Stimulated activated CD8-positive, alpha-beta memory T cell treated with anti-CD3 and anti-CD28 coated beads, Interleukin-7, amount 100 ng/mL, for 1 hour (primary cell): ENCODE data around the gene PASK.

Experiments
- DNase-seq, 2 donors: peaks; one replicate each; pipeline ENCODE4 v3.0.0-alpha.2; 2020; ENCODE audit warnings: low read depth in 2 of 2

Gene PASK

DNA sequence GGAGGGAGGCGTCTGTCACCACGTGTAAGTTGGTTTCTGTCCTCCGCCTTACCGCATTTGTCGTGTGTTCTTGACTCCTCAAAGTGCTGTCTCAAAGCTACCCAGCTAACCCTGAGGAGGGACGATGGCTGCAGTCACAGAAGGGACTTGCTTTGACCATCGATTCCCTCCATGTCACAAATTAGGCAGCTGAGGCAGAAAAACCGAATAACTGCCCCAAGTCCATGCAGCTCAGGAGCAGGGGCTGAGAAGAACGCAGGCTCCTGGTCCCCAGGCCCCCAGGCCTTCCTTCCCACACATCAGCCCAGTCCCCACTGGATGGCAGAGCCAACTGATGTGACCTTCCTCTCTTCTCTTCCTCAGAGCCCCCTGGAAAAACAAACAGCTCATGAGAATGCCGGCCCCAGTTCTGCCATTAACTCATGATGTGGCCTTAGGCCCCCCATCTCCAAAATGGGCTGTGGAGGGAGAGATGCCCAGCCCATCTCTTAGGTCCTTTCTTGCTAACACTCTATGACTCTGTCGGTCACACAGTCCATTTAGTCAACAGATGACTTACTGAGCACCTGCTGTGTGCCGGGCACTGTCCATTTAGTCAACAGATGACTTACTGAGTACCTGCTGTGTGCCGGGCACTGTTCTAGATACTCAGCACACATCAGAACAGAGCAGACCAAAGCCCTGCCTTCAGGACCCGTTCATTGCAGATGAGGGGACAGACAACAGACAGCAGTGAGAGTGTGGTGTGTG is 66.8 kb downstream of the PASK start:
- no peak for DNase-seq

DNA sequence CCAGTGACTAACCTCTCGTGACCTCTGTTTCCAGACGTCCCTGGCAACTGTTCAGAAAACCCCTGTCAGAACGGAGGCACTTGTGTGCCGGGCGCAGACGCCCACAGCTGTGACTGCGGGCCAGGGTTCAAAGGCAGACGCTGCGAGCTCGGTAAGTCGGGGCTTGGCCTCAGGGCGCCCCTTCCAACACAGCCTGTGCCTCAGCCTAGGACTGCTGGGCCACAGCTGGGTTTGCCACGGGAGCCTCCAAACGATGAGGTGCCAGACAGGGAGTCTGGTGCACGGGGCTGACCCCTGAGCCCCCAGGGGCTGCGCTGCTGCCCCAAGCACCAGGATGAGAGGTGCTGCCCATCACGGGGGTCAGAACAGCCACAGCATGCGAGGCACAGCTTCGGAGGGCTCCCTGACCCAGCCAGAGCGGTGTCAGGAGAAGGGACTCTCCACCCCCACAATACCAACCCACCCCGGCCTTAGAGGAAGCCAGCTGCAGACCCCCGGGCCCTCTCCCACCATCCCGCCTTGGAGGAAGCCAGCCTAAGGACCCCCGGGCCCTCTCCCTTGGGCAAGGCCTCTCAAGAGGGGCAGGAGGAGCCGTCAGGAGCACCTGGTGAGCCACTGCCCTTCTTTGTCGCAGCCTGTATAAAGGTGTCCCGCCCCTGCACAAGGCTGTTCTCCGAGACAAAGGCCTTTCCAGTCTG is 67.5 kb downstream of the PASK start:
- DNase-seq: no peak

DNA sequence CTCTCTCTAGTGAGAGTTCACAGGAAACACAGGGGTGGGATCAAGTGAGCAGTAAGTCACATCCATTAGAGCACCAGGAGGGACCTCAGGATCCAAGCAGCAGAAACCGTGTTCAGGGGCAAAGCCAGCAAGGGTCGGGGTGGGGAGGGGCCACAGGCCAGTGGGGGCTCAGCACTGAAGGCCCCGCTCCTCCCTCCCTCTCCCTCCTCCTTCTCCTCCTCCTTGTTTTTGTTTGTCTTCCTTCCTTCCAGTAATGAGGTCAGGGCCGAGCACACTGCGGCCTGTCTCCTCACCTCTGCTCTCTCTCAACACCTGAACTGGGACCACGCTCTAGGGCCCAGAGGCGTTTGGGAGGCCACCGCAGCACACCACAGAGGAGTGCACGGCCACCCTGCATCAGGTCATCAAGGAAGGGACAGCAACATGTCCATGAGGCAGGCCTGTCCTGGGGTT is 68.1 kb downstream of the PASK start:
- DNase-seq: no peak

DNA sequence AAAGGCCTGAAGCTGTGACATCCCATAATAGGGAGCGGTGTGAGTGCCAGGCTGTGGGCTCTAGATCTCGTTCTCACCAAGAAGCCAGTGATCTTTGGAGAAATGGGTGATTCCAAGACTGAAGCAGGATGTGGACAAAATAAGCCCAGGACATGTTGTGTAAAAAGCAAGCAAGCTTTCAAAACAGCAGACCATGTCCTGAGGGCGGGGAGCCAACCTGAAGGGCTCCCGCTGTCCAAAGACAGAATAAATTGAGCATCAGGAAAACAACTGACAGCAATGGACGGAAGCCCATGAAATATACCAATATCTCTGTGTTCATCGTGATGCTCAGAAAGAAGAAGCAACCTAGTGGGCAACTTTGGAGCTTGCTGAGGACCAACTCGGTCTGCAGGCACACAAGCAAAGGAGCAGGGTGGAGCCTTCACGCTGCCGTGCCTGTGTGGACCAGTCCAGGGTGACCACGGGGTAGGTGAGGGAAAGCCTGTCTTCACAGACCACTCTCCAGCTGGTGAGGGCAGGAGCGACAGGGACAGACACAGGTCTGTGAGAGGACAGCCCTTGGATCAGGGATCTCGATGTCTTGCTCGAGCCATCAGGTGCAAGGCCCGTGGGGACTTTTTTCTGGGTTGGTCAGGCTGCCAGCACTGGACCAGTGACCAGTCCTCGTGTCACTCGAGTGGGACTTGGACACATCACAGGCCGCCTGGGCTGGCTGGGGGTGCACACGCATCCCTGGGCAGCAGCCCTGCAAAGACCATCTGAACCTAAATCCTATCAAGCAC is 68.7 kb downstream of the PASK start:
- no peak for DNase-seq

DNA sequence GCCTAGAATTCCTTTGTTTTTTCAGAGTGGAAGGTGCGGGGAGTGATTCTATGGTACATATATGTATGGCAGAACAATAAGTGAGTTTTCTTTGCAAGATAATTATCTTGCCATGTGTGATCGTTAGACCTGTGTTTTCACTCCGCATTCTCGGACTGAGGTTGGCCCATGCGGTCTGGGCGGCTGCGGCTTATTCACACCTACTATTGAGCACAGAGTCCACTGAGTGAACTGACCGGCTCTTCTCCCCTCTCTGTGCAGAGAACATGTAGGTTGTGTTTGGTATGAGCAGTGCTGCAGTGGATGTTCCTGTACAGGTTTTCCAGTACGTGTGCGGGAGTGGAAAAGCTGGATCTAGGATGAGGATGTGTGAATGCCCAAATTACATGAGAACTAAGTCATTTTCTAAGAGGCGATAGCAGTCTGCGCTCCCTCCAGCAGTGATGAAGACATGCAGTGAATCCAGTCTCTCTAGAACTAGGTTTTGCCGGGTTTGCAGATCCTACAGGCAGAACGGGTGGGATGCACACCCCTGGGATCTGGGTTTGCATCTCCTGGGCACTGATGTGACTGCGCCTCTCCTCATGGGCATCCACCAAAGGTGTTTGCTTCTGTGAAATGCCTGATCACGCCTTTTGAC is 74.3 kb downstream of the PASK start:
- DNase-seq: no peak

DNA sequence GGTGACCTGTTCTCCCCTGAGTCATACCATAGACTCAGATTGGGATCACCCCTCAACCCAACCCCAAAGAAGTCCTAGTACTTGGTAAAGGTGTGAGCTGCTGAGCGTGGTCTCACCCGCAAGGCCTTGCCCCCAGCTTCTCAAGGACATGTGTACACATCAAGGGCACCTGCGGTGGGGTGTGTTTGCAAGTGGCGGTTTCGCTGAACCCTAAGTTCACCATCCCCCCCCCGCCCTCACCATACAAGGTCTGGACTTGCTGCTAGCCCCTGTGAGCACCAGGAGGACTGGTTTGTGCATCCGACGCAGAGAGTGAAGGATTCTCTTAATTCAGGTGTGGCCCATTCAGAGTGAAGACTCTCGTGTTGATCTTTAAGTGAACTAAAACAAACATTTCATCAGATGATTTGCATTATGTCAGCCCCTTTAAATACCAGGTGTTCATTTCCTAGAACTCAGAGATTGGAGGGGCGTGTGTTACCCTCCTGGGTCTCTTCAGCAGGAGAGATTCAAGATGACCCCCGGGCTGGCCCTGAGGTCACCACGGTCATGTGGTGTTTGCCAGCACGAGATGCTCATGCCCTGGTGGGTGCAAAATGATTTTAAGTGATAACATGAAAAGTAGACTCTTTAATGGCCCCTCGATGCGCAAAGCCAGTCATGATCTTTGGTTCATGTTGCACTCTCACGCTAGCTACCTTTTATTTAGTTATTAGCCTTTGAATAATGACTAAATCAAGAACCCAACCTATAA is 75.0 kb downstream of the PASK start:
- DNase-seq: no peak

DNA sequence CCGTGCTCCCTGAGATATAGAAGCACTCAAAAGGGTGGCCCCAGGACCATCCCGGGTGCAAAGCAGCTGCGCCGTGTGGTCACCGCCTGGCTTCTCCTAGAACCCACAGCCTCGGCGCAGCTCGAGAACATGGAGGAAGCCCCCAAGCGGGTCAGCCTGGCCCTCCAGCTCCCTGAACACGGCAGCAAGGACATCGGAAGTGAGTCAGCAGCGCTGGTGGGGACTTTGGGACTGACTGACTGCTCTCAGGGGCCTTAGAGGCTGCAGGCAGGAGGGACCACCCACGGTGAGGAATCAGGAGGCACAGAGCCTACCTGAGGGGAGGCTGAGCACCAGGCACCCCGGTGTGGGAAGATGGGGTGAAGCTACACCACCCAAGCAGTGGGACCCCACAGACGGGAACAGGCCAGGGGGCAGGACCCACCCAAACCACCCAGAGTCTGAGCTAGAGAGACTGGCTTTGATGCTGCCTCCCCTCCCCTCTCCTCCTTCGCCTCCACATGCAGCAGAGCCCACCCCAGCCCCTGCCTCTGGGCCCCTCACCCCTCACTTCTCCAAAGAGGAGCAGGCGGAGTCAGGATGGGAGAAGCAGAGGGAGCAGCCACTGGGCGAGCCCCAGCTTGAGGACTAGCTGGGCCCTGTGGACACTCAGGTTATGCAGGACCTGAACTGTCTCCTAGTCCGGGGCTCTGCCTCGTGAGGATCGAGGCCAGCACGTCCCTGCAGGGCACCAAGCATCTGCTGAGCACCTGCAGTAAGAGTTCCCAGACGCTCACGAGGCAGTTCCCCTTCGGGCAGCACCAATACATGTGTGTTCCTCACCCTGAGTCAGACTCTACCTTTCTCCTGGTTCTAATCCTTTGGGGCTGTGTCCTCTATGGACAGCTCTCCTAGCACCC is 75.9 kb downstream of the PASK start:
- DNase-seq: no peak

DNA sequence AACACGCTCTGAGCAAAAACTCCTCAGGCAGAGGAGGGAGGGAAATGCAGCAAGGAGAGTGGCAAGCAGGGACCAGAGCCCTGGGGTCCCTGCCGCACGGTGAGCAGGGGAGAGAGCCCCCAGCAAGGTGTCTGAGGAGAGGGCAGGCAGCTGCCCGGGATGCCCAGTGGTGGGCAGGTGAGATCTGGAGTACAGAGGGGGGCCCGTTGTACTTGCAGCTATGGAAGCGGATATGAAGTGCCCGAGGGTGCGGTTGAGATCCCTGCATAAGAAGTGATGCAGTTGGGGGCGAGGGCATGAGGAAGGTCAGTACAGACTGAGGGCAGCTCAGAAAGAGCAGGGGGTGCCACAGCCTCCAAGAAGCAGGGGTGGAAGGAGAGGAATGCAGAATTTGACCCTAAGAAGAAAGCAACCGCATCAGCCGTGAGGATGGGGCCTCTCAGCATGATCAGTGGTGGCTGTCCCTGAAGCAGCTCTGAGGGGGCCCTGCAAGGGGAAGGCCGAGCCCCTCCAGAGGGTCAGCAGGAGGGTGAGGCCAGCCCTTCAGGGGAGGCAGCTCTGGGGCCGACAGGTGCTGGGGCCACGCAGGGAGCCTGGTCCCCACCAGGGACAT is 76.6 kb downstream of the PASK start:
- no peak for DNase-seq

DNA sequence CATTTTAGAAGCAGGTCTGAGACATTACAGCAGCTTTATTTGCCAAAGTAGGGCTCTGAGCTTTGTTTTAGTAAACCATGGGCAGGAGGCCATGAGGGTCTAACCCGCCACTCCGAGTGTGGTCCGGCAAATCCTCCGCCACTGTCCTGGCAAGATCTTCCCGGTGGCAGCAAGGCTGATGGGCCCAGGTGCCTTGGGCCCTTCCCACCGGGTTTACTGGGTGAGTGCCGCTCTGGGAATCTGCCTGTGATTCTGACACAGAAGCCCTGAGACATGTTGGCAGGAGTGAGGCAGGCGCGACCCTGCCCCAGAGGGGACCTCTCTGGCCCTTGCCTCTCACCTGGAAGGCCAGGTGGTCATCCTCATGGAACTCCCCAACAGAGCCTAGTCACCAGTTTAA is 77.1 kb downstream of the PASK start:
- DNase-seq: no peak

DNA sequence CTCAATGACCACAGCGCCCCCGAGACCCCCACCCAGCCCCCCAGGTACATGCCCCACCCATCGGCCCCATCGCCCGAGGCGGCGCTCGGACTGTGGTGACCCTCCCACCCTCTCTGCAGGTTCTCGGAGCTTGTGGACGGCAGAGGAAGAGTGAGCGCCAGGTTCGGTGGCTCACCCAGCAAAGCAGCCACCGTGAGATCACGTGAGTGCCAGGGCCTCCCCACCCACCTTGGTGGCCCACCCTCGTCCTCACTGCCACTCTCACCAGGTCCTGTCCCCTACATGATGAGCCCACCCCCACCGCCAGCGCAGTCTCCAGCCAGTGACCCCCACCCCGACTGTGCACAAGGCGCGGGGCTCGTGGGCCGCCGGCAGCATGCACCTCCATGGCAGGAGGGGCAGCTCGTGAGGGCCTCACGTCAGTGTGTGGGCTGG is 77.6 kb downstream of the PASK start:
- DNase-seq: no peak

DNA sequence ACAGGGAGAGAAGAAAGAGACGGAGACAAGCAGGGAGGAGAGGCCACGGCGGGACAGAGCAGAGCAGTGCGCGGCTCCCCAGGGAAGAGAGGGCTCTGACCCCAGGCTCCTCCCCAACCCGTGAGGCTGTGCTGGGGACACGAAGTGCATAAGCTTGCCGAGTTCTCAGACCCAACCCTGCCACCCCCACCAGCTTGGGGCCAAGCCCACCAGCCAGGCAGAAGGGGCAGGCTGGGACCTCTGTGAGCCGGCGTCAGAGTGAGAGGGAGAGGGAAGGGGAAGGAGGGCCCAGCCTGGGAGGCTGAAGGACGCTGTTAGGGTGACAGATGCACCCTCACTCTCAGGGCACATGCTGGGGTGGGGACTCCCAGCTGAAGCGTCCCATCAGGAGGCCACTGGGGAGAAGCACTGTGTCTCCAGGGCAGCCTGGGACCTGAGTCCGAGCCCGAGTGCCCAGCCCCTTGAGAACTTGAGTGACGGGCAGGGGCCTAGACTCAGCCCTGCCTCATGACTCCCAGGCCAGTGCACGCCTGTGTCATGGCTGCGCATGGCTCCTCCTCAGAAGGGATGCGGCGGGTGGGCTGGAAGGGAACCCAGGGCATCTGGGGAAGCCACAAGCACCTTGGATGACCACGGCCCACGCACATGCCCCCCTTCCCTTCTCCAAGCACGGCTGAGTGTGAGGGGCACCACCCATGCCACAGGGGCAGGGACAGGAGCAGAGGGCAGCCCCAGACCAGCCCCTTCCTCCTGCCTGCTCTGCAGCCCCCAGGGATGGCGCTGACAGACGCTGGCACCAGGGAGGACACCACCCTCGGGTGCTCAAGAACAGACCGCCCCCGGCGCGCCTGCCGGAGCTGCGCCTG is 78.2 kb downstream of the PASK start:
- DNase-seq: no peak

DNA sequence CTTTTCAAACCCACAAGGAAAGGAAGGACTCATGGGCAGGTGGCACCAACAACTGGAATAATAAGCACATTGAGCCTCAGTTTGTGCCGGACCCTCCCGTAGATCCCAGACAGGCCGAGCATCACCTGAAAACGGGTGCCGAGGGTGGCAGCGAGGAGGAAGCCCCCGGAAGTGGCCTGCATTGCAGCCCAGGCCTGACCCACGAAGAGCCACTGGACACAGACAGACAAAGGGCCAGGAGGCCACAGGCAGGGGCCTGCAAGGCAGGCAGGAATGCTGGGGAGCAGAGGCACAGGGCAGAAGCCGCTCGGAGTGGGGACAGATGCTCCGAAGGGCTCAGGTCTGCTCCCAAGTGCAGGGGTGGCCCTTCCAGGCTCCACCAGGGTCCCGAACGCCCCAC is 78.9 kb downstream of the PASK start:
- no peak for DNase-seq

DNA sequence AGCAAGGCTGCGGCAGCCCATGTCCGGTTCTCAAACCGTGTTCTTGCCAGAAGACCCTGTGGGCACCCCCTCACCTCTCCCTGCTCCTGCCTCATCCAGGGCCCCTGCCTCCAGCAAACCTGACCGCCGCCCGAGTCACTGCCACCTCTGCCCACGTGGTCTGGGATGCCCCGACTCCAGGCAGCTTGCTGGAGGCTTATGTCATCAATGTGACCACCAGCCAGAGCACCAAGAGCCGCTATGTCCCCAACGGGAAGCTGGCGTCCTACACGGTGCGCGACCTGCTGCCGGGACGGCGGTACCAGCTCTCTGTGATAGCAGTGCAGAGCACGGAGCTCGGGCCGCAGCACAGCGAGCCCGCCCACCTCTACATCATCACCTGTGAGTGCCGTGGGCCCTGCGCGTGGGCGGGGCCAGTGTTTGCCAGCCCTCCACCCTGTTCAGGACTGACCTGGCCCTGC is 79.4 kb downstream of the PASK start:
- no peak for DNase-seq

DNA sequence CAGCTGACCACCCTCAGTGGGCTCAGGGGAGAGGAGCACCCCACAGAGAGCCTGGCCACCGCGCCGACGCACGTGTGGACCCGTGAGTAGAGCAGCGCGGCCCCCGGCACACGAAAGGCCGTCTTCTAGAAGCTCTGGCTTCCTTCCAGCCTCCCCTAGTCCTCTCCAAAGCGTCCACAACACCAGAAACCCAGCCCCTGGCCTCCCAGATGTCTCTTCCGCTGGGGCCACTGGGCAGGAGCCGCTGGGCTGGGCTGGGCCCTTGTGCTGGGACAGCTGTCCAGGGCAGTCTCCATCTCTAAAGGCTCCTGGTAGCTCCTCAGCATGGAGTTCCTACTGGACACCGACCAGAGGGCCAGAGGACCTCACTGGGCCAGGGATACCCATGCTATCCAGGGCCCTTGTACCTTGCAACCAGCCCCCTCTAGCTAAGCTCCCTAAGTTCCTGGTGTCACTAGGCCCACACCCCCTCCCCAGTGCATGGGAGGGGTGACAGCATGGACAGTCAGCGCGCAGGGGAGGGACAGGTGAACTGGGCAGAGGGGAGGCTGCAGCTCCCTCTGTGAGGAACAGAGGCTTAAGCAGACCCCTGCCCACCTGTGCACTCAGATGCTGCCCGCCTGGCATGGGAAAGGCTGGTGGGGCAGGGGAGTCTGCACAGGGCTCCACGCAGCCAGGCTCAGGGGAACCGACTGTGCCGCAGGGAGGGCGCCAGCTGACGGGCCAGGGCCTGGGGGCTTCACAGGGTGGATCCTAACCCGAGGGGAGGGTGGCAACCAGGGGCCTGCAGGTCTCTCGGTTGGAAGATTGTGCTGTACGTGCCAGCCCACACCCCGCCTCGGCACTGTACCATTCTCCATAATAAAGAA is 80.1 kb downstream of the PASK start:
- DNase-seq: no peak

DNA sequence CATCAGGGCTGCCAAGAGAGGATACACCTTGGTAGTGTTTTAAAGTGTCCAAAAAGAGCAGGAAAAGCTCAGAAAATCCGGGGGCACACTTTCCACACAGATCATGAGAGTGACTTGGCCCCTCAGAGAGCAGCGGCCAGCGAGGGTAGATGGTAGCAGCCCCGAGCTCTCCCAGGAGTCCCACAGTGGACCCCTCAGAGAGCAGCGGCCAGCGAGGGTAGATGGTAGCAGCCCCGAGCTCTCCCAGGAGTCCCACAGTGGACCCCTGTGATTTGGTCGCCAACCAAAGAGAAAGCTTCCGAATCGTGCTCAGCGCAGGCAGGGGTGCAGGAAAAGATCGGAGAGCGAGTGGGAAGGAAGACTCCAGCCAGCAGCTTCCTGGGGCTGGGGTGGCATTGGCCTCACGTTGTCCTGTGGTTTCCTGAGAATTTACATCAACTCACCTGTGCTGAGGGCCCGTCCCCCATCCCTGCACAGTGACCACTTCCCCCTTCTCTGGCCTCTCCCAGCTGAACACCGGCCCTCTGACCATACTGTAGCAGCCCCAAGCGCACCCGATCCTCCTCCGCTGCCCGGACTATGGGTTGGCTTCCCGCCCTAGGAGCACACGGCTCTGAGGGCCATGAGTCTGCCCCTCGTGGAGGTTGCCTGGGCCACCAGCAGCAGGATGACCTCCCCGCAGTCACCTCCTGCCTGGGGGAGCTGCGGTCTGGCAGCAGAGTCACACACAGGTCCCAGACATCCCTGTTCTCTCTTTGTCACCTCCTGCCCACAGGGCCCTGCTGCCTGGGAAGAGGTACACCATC is 80.9 kb downstream of the PASK start:
- DNase-seq: no peak

DNA sequence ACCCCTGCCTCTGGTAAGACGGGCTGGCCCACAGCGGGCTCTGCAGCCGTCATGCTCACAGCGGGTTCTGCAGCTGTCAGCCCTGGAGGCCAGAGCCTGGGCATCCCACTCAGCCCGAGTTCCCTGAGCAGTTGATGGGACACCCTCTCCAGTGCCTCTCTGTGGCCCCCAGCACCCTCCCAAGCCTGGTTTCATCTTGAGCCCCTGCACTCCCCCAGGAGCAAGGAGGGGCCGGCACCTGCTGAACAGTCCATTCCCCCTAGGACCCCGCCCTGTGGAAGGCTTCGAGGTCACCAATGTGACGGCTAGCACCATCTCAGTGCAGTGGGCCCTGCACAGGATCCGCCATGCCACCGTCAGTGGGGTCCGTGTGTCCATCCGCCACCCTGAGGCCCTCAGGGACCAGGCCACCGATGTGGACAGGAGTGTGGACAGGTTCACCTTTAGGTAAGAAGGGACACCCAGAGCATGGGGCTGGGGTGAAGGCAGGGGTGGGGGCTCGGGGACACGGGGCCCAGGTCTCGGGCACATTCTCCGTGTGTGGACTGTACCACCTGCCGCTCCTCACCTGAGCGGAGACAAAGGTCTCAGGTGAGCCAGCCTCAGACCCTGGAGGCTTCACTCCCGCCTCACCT is 81.7 kb downstream of the PASK start:
- no peak for DNase-seq
